HS-27A (cell line): ENCODE results near the gene PI16.

Source experiments
- DNase-seq: peaks from one replicate; pipeline ENCODE4 v3.0.0-alpha.2; 2012; ENCODE audit warnings: low read depth, missing footprints

The PI16 gene

DNA sequence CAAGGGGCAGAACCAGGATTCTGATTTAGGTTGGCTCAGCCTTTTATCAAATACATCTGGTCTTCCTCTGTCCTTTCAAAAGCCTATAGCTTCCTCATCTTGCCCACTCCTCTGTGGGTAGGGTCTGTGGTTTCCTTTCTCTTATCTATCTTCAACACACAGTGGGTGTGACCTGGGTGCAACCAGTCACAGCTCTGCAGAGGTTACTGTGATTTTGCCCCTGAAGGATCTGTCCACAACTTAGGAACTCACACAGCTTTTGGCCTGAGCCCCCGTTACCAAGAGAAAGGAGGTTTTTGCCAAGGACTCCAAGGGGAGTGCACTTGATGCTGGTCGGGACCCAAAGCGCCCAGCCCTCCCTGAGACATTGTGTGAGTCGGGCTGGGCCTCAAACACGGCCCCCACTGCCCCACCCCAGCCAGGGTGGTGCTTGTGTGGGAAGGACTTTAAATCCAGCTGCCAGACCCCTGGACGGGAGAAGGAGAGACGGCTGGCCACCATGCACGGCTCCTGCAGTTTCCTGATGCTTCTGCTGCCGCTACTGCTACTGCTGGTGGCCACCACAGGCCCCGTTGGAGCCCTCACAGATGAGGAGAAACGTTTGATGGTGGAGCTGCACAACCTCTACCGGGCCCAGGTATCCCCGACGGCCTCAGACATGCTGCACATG lies at the start of gene PI16:
TSS of gene PI16 (plus strand) at position 477 of the 670 bp plus-strand sequence. CDS start at position 500, 23 bp downstream.
- DNase-seq = no peak

DNA sequence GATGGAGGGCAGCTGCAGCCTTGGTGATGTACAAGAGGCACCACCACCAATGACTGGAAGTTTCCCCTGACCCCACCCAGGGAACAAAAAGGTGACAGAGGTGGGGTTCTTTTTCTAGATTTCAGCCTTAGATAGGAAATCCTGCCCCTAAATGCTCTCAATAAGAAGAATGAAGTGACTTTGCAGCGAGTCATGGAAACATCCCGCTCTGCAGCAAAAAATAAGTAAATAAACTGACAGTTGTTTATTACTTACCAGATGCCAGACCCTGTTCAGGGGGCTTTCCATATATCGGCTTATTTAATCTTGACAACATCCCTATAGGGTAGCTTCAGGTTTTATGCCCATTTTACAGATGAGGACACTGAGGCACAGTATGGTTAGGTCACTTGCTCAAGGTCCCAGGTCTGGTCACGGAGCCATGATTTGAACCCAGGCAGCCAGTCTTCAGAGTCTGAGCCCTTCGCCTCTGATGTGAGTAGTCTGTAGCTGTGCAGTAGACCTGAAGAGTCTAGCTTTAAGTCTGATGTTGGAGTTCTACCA lies 49.6 kb upstream of the PI16 start:
- no peak for DNase-seq

GRCh38 chr6:36906539-36907325 lies 47.8 kb upstream of the PI16 start:
- DNase-seq = no peak

- no peak for DNase-seq
Measured at GRCh38 chr6:36907781-36908180, 46.8 kb upstream of the PI16 start.

- no peak for DNase-seq
Measured at GRCh38 chr6:36908747-36909146, 45.8 kb upstream of the PI16 start.

GRCh38 chr6:36912030-36912454 lies 42.5 kb upstream of the PI16 start:
- no peak for DNase-seq

- peak; percentile 71 for DNase-seq
Measured at GRCh38 chr6:36912586-36912985, 42.0 kb upstream of the PI16 start.

GRCh38 chr6:36913082-36913481 lies 41.5 kb upstream of the PI16 start:
- DNase-seq = no peak

- no peak for DNase-seq
Measured at GRCh38 chr6:36914227-36914794, 40.2 kb upstream of the PI16 start.

DNA sequence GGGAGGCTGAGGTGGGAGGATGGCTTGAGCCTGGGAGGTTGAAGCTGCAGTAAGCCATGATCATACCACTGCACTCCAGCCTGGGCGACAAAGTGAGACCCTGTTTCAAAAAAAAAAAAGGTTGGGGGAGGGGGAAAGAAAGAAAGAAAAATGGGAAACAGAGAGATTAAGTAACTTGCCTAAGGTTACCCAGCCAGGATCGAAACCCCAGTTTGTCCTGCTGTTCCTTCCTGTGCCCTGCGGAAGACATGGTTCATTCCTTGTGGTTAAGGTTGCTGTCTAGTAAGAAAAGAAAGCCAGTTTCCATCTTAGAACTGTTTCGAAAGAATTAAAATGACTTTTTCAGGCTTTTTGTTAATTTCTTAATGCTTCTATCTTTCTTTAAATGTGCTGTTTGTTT lies 38.9 kb upstream of the PI16 start:
- DNase-seq = no peak

DNA sequence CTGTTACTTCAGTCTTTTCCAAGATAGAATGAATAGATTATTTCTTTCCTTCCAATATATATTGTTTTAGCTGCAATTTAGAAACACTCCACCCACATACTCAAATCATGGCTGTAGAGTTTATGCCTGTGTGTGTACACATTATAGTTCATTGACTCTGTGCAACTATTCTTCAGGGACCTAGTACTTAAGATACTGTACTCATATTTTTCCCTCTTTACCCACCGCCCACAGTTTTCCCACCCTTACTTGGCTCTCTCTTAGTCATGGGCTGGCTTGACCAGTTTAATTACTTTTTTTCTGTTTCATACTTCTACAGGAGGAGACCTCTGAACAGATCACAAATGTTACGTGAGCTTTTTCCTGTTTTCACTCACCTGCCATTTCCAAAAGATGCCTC lies 38.4 kb upstream of the PI16 start:
- DNase-seq = no peak

GRCh38 chr6:36917541-36918193 lies 36.9 kb upstream of the PI16 start:
- DNase-seq = no peak

DNA sequence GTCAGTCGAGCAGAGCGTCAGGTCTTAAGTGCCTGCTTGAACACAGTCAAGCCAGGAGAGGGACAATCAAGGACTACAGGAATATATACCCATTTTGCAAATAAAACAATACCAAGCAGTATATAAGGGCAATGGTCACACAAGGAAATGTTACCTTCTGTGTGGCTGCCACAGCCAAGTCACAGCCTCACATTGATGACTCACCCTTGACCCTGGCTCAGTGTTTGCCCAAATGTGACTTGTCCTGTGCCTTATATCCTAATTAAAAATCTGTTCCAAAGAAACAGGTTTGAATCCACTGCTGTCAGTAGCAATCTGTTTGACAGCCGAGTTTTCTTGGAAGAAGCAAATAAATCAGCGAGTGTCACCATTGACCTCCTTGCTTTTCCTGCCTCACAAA lies 34.5 kb upstream of the PI16 start:
- no peak for DNase-seq

DNA sequence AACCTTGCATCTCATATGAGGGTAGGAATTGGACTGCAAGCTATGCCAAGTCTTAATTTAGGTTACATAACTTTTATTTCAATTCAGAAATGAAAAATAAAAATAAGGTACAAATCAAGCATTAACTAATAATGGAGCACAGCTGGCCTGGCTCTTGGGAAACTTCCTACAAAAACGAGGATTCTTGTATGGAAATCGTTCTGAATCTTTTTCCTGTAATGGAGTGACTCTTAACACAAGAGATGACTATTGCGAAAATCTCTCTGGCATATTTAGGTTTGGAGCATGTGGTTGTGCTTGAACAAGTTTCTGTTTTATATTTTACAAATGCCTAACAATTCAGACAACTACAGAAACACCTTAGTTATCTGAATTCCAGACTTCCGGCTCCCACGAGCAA lies 34.0 kb upstream of the PI16 start:
- no peak for DNase-seq

- DNase-seq = no peak
Measured at GRCh38 chr6:36924131-36924530, 30.4 kb upstream of the PI16 start.

DNA sequence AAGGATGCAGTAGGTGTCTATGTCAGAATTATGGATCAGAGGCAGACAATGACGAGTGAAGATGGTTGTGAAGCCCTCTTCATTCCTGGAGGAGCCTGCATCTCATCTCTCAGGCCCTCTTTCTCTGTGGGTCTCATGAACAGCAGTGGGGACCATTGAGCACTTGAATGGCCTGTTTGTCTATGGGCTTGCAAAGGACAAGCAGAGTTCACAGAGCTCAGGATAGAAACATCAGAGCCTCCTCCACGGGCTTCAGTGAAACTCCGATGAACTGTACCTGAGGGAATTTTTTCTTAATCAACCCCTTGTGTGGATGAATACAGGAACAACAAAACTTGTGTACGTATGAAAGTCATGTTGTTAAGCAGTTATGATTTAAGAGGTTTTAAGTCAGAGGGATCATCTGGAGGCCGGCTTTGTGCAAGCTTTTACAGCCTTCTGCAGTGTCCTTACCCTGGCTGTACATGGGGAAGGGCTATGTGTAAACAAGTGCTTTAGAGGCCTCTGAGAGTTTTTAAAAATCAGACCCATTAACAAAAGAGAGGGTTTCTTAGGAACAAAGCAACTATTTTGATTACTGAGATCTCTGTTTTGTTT lies 29.7 kb upstream of the PI16 start:
- DNase-seq = no peak

- DNase-seq = no peak
Measured at GRCh38 chr6:36925809-36926208, 28.7 kb upstream of the PI16 start.

DNA sequence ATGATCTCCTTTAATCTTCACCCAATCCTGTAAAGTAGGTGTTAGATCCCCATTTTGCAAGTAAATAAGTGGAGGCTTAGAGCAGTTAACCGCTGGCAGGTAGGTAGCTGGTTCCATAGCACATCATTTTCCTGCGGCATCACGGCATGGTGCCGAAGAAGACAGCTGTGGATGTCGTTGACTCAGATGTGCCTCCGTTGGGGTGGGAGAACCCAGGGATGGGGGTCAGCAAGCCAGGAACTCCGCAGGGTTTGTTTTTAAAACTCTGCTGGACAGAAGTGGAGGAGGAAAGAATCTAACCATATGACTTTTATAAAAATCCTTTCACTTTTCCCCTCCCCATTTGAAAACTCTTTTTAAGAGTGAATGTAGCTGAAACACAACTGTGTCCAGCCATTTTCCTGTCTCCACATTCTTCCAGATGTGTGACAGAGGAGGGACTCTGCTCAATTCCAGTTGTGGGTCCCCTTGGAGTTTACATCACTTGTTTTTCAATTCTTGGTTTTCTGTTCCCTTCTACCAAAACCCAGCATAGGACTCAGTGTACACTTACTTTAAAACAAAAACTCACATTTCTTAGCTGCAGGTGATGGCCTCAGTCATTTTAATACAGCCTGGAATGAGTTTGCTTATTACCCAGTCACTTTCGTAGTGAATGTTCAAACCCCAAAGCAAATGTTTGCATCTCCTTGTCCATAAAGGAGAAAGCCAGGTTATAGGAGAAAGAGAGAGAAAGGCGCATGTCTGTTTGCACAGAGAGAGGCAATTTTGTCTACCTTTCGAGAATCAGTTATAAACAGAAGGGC lies 27.6 kb upstream of the PI16 start:
- no peak for DNase-seq

GRCh38 chr6:36927691-36928546 lies 26.6 kb upstream of the PI16 start:
- no peak for DNase-seq

DNA sequence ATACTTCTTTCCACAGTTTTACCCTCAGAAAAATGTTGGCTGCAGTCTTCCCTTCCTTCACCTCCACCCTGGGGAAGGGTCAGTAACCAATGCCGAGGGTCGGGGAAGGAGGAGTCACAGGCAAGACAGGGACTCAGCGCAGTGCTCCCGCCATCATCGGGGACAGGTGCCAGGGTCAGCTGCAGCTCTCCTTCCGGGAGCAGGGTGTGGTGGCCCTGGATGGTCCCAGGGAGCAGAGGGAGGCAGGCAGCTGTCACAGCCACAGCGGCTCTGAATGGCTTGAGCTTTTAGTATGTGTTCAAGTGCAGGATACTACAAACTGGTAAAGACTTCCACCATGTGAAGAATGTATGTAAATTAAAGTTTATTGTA lies 26.0 kb upstream of the PI16 start:
- DNase-seq = no peak
